ENCODE measurements around the gene NELFB. TPM values are rescaled to one million over a fixed set of nuclear protein-coding genes. Genes with fewer than 3 reads are reported as not detected.

NELFB gene
- total and polyA plus RNA-seq, 9 of the 15 experiments (the other 6 are each of a cell fraction or from before 2014, with no cell fraction given) = 0.24 to 84.0 (median 29.7) TPM

- TF ChIP-seq, protein P1, sequence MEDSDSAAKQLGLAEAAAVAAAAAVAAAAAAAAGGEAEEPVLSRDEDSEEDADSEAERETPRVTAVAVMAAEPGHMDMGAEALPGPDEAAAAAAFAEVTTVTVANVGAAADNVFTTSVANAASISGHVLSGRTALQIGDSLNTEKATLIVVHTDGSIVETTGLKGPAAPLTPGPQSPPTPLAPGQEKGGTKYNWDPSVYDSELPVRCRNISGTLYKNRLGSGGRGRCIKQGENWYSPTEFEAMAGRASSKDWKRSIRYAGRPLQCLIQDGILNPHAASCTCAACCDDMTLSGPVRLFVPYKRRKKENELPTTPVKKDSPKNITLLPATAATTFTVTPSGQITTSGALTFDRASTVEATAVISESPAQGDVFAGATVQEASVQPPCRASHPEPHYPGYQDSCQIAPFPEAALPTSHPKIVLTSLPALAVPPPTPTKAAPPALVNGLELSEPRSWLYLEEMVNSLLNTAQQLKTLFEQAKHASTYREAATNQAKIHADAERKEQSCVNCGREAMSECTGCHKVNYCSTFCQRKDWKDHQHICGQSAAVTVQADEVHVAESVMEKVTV (CRISPR knock-in tag; IDR thresholded peaks at IDR 0.05) = no peak; the same call in 1 of the 2 replicates
- TF ChIP-seq SRSF3 (IDR thresholded peaks at IDR 0.05; ENCODE audit: insufficient read depth, low read length) (no peak), SMARCC2 (IDR thresholded peaks at IDR 0.05; ENCODE audit: low read depth) (no peak), ZNF121 (CRISPR knock-in tag; conservative IDR thresholded peaks at IDR 0.05) (no peak), FOXP4 (CRISPR knock-in tag; IDR thresholded peaks at IDR 0.05; ENCODE audit: borderline replicate concordance) (no peak), JUN (IDR thresholded peaks at IDR 0.05; ENCODE audit: borderline replicate concordance, low read depth, low read length) (peak; percentile 73), JUN (CRISPR knock-in tag; IDR thresholded peaks at IDR 0.05; ENCODE audit: borderline replicate concordance) (no peak), POLR2H (tag; IDR thresholded peaks at IDR 0.05; ENCODE audit: low read depth) (peak; percentile 84), ZNF717 (CRISPR knock-in tag; IDR thresholded peaks at IDR 0.05) (no peak), LARP7 (IDR thresholded peaks at IDR 0.05) (0 out of 2 replicates have a peak, but pooled peaks have one; percentile 25), ZZZ3 (IDR thresholded peaks at IDR 0.05) (no peak), ZNF785 (CRISPR knock-in tag; IDR thresholded peaks at IDR 0.05) (no peak), KAT2B (IDR thresholded peaks at IDR 0.05; ENCODE audit: low read depth, low read length) (peak; percentile 46), ZFP1 (CRISPR knock-in tag; IDR thresholded peaks at IDR 0.05) (no peak), BRF2 (IDR thresholded peaks at IDR 0.05; ENCODE audit: borderline replicate concordance, insufficient read depth, insufficient read length) (no peak), CBX1 (IDR thresholded peaks at IDR 0.05; ENCODE audit: low read depth) (0 out of 2 replicates have a peak, but pooled peaks have one; percentile 21), ETS2 (tag; IDR thresholded peaks at IDR 0.05; ENCODE audit: borderline replicate concordance, poor library complexity, severe bottlenecking) (no peak), RAD21 (CRISPR knock-in tag; conservative IDR thresholded peaks at IDR 0.05 in 1 of 2, IDR thresholded peaks at IDR 0.05 in 1 of 2) (peak; percentile 33 to 58), BRD9 (IDR thresholded peaks at IDR 0.05; ENCODE audit: low read depth, partially characterized antibody) (no peak), HIVEP1 (CRISPR knock-in tag; IDR thresholded peaks at IDR 0.05) (no peak), SUPT5H (IDR thresholded peaks at IDR 0.05) (peak; percentile 84), LEF1 (IDR thresholded peaks at IDR 0.05) (peak; percentile 83), HDAC3 (IDR thresholded peaks at IDR 0.05; ENCODE audit: borderline replicate concordance, partially characterized antibody) (peak; percentile 55)
- TF ChIP-seq, protein P2, sequence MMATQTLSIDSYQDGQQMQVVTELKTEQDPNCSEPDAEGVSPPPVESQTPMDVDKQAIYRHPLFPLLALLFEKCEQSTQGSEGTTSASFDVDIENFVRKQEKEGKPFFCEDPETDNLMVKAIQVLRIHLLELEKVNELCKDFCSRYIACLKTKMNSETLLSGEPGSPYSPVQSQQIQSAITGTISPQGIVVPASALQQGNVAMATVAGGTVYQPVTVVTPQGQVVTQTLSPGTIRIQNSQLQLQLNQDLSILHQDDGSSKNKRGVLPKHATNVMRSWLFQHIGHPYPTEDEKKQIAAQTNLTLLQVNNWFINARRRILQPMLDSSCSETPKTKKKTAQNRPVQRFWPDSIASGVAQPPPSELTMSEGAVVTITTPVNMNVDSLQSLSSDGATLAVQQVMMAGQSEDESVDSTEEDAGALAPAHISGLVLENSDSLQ (IDR thresholded peaks at IDR 0.05) = peak; percentile 60
These were observed 22.4 kb downstream of the NELFB start, which contains the start of gene TOR4A (continued) for GRCh38 chr9:137277329-137278041.
